NCI-H69 (cell line): ENCODE results near the gene UNC119B.
A peak's percentile ranks its signal among the peaks of the same experiment; 100 is the strongest.
"Not testable (repeated sequence)": the region's sequence is repeated elsewhere in the genome, so short reads cannot be mapped to it uniquely, and the experiment has no call there.

Experiments
- DNase-seq: peaks from one replicate; lab custom pipeline; 2025; lab: John Stamatoyannopoulos, UW

Gene UNC119B

DNA sequence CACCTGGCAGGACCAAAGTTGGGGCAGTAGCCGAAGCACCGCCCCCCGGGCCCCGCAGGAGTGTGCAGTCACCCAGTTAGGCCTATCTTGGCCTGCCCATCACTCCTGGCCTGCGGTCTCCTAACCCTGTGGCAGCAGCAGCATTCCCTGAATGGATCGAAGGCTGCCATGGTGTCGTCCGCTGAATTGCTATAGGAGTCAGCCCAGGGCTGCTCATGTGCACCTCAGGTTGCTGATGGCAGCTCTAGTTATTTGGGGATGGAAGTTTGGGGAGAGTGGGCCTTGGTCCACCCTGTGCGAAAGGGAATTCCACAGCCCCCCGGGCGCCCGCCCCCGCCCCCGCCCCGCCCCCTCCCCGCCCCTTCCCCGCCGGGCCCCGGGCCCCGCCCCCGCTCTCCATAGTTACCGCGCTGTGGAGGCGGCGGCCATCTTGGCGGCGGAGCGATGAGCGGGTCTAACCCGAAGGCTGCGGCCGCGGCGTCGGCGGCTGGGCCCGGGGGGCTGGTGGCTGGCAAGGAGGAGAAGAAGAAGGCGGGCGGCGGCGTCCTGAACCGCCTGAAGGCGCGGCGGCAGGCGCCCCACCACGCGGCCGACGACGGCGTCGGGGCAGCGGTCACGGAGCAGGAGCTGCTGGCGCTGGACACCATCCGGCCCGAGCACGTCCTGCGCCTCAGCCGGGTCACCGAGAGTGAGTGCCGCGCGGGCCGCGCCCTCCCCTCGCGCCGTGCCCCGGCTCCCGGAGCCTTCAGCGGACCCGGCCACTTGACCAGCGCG, at the start of gene UNC119B:
TSS of gene UNC119B (plus strand) at position 428 of the 774 bp plus-strand sequence. CDS start at position 445, 17 bp downstream.
- DNase-seq: peak; percentile 82

DNA sequence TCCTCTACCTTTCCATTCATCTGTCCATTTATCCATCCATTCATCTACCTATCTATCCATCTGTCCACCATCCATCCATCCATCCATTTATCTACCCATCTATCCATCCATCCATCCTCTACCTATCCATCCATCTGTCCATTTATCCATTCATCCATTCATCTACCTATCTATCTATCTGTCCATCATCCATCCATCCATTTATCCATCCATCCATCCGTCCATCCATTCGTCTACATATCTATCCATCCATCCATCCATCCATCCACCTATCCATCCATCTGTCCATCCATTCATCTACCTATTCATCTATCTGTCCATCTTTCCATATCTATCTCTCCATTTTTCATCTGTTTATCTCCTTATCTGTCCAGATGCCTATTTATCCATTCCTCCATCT, 48.8 kb upstream of the UNC119B start:
- no peak for DNase-seq

DNA sequence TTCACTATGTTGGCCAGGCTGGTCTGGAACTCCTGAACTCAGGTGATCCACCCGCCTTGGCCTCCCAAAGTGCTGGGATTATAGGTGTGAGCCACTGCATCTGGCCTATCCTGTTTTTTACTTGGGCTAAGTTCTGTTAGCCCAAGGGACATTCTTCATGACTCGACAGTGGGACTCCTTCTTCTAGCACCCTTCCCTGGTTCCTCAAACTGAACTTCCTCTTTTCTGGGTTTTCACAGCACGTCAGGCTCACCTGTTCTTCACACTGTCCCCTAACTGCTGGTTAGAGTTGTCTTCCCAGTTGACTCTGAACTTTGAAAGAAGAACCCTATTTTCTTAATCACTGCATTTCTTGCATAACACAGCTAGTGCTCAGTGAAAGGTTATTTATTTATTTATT, 47.4 kb upstream of the UNC119B start:
- DNase-seq: no peak

DNA sequence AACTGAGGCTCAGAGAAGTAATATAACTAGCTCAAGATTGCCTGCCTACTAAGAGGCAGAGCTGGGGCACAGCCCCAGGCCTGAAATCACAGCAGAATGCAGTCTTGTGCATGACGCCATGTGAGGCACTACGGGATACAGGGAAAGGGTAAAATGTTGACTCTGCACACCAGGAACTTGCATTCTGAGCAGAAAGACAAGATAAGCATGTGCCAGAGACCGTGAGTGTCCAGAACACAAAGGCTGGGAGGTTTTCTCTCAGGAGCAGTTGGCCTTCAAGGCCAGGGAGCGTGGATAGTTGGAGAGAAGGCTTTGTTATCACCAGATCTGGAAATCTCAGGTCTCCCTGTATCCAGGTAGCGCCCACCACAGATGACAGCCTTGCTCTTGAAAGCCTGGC, 46.5 kb upstream of the UNC119B start:
- no peak for DNase-seq

DNA sequence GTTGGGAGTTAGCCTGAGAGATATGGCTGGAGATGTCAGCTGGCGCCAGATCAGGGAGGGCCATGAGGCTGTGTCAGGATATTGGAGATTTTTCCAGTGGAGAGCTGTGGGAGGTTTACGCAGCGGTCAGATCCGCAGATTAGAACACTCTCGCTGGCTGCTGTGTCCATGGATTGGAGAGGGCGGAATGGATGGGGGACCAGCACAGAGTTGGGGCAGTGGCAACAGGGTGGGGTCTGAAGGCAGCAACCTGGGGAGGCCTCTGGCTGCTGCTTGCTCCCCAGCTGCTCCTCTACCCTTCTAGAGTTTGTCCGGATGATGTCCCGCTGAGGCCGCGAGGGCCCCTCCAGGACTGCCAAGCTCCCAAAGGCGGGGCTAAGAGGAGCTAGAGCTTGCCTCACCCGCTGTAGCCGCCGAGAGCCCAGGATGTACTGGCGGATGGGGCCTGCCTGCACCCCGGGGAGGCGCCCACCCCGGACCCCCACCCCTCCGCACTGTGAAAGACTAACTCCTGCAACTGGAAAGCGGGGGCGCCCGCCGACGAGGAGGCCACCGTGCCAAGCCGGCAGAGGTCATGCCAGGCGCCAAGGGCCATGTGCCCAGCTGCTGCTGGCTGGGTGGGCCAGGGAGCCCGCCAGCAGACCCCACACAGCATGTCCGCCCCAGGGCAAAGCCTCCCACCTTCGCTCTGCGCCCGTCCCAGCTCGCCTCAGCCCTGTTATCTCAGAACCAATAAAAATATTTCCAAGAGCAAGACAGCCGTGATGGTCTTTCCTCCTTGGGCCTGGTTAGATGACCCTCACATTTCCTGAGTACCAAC, 43.5 kb upstream of the UNC119B start:
- DNase-seq: no peak

DNA sequence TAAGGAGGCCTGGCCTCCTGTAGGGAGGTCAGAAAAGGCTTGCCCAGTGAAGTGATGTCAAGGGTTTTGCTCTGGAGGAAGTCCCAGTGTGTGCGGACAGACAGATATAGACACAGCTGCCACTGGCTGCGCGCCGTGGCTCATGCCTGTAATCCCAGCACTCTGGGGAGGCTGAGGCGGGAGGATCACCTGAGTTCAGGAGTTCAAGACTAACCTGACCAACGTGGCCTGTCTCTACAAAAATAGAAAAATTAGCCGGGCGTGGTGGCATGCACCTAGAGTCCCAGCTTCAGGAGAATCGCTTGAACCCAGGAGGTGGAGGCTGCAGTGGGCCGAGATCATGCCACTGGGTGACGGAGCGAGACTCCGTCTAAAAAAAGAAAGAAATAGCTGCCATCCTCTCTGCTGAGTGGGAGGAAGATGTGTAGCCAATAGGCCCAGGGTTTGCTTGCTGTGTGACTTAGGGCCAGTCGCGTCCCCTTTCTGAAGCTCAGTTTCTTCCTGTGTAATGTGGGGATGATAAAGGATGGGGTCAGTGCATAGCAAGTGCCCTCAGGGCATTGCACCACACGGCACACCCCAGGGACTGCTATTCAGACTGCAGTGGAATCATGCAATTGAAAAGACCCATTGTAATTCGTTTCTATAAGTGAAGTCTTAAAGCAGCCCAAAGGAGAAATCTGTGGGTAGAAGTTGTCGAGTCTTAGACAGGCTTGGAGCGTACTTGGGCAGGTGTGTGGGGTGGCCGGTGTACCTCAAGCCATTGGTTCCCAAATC, 42.0 kb upstream of the UNC119B start:
- DNase-seq: peak; percentile 17

DNA sequence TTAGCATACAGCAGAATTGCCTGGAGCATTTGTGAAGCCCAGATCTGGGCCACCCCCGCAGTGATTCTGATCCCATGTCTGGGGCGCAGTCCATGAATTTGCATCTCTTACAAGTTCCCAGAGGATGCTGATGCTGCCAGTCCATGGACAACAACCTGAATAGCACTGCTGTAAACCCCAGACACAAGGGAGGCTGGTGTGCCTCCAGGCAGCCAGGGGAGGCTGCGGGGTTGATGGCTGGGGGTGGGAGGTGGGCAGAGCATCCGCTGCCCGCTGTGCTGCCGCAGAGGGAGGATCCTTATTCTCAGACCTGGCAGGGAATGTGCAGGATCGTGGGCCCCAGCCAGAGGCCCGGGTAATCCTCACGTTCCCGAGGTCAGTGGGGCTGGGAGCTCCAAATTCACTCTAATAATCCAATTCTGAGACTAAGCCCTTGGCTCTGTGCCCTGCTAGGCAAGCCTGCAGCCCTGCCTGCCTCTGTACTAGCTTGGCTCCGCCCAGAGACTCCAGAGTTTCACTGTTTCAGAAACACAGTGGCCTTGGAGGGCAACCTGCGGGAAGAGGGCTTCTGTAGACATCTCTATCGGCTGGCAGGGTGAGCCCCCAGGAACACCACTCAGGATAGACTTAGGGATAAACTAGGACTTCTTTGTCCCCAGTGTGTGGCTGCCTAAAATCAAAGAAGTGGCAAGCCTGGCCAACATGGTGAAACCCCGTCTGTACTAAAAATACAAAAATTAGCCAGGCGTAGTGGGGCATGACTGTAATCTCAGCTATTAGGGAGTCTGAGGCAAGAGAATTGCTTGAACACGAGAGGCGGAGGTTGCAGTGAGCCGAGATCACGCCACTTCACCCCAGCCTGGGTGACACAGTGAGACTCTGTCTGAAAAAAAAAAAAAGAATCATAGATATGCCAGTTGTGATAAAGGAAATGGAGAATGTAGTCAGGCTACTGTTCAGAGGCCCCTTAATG, 41.1 kb upstream of the UNC119B start:
- peak; percentile 46 for DNase-seq

DNA sequence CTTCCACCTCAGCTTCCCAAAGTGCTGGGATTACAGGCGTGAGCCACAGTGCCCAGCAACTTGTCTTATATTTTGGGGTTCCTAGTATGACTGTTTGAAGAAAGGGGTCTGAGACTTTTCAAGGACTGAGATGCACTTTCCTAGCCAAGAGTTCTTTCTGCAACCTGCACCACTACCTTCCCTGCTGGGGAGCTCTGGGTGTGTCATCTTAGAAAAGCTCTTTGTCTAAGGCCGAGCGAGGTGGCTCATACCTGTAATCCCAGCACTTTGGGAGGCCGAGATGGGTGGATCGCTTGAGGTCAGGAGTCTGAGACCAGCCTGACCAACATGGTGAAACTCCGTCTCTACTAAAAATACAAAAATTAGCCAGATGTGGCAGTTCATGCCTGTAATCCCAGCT, 40.0 kb upstream of the UNC119B start:
- not testable (repeated sequence) for DNase-seq

DNA sequence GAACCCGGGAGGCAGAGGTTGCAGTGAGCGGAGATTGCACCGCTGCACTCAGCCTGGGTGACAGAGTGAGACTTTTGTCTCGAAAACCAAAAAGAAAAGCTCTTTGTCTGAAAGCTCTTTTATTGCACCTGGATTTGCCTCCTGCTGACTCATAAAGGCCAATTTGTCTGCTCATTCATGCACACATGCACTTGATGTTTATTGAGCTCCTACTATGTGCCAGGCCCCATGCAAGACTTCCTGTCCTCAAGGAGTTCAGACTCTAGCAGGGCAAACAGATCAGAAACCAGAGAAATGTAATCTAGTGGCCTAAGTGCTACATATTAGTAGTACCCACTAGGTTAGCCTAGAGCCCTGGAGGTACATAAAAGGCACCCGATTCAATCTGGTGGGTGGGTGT, 39.6 kb upstream of the UNC119B start:
- no peak for DNase-seq

DNA sequence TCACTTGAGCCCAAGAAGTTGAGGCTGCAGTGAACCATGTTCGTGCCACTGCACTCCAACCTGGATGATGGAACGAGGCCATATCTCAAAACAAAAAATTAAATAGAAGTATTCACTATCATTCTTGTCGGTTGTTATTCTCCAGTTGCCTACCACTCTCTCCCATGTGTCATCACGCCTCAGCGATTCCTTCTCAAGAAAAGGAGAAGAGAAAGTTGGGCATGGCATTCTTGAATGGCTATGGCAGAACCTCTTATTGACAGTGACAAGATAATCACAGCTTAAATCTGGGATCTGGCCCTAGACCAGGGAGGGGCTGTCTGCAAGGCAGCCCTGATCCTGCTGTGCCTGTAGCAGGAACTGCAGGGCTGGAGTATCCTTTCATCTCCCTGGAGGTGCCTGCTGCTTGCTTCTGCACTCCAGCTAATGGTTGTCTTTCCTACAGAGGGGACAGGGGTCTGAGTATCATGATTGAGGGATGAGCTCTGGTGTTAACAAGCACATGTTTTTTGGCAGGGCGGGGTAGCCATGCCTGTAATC, 36.1 kb upstream of the UNC119B start:
- no peak for DNase-seq

DNA sequence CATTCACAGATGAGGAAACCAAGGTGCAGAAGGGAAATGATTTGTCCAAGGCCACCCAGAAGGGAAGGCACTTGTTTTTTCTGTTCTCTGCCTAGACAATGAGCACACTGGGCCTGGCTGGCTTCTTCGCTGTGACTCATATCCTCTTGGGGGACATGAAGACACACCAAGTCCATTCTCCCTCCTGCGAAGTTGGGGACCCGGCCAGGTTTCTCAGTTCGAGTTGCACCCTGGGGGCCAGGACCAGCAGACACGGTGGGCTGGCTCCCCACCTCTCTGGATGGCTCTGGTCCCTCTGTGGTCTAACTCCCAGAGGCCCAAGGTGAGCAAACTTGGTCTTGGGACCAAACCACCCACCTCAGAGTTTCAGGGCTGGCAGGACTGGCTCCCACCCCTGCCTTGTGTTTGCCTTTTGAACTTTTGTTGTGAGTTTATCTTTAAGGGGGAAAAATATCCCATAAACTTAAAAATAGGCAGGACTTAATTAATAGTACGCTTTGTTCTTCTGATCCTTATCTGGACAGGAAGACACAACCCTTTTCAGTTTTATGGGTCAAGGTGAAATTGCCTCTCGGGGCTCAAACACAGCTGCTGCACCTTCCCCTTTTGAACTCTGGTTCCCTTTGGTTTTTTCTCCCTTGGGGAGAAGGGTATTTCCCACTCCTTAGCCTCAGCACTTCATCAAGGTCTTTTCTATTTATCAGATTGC, 32.3 kb upstream of the UNC119B start:
- no peak for DNase-seq

DNA sequence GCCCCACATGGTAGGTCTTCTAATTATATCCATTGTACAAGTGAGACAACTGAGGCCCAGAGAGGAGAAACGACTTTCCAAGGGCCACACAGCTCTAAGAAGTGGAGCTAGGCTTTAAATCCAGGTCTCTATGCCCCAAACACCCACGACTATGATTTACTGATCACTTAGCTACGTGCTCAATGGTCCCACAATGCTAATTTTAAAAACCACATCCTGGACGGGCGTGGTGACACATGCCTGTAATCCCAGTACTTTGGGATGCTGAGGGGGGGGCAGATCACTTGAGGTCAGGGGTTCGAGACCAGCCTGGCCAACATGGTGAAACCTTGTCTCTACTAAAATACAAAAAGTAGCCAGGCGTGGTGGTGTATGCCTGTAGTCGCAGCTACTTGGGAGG, 31.7 kb upstream of the UNC119B start:
- DNase-seq: no peak

DNA sequence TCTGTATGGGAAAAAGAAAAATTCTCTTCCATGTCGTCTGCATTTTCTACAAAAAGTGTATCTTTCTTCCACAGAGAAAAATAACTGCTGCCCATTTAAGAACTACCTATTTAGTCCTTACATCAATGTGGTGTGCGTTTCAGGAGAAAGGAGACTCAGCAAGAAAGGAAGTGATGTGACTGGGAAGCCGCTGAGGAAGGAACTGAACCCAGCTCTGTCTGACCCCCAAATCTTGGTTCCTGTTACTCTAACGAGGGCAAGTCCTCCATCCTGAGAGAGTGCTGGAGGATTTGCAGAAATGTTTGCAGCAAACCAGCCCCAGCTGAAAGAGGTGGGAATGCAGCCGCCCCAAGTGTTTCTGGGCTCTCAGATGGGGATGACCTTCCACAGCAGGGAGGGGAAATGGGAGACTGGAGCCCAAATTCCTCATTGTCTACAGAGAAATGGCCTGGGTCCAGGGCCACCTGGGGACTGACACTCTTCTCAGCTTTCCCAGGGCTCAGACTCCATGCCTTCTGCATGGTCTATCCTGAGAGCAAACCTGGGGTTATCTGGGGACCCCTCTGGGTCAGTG, 30.0 kb upstream of the UNC119B start:
- DNase-seq: peak; percentile 13

DNA sequence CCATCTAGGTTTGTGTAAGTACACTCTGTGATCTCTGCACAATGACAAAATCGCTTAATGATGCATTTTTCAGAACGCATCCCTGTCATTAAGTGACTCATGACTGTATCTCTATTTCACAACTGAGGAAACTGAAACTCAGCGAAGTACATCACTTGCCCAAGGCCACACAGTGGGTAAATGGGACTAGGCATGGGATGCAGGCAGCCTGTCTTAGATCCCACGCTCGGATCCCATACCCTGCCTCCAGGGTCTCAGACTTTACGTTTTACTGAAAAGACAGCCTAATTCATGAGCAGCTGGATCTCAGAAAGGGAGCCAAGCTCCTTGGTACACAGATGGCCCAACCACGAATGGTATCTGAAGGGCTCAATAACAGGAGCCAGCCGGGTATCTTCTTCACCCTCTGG, 25.7 kb upstream of the UNC119B start:
- DNase-seq: no peak

DNA sequence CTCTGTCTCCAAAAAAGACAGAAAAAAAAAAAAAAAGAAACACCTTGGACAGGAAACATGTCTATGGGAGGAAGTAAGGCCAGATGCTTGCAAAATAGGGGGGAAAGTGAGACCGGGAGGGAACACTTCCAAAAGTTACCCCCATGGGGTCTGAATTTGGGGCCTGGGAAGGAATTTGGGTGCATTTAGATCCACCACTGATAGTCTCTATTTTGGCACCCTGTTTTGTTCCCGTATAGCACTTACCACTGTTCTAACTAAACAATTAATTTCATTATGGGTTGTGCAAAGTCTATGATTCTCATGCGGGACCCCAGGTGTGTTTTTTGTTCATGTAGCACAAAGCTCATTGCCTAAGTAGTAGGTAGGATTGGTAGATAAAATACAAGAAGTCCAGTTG, 24.7 kb upstream of the UNC119B start:
- DNase-seq: no peak

DNA sequence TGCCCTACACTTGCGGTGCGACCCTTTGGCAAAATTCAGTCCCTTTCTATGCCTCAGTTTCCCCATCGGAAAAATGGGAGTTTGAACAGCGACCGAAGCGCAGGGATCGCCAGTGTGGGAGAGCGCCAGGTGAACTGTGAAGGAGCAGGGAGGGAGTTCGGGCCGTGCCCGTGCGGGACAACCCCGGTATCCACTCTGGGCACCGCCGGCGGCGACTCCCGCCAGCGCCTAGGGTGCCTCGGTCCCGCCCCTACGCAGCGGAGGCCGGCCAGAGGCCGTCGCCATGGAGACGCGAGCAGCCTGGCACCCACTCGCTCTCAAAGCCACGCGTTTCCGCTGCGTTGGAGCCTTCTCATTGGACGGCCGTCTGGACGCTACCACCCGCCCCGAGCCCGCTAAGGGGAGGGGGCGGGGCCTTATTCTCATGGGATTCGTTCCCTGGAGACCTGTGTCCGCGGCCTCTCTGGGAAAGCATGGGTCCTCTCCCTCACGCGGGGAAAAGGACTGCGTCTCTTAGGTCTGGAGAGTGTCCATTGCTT, 24.0 kb upstream of the UNC119B start:
- peak; percentile 99 for DNase-seq

DNA sequence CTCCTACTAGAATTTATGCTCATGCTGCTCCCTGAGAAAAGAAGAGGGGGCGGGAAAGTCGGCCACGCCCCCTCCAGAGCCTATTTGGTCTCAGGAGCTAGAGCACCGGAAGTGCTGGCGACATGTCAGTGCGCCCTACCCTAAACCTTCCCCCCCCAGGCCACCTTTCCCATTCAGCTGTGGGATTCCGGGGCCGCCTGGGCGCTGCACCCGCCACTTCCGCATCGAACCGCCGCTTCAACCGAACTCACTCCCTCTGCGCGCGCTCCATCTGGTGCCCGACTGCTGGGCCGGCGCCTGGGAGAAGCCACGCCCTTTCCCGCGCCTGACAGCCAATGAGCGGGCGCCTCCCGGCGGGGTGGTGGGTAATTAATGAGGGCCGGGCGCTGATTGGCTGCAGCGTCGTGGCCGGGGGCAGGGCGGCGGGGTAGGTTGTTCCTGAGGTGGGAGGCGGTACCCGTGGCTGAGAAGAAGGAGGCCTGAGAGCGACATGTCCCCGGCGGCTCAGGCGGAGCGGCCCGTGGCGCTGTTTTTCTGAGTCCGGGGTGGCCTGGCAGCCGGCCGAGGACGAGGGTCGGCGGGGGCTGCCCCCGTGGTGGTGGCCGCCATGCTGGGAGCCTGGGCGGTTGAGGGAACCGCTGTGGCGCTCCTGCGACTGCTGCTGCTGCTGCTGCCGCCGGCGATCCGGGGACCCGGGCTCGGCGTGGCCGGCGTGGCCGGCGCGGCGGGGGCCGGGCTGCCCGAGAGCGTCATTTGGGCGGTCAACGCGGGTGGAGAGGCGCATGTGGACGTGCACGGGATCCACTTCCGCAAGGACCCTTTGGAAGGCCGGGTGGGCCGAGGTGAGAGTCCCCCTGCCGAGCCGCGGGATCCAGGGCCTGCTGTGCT, 23.3 kb upstream of the UNC119B start, which contains the start of gene MLEC:
TSS of gene MLEC (plus strand) at position 460 of the 888 bp plus-strand sequence. CDS start at position 608, 148 bp downstream.
- peak; percentile 99 for DNase-seq

DNA sequence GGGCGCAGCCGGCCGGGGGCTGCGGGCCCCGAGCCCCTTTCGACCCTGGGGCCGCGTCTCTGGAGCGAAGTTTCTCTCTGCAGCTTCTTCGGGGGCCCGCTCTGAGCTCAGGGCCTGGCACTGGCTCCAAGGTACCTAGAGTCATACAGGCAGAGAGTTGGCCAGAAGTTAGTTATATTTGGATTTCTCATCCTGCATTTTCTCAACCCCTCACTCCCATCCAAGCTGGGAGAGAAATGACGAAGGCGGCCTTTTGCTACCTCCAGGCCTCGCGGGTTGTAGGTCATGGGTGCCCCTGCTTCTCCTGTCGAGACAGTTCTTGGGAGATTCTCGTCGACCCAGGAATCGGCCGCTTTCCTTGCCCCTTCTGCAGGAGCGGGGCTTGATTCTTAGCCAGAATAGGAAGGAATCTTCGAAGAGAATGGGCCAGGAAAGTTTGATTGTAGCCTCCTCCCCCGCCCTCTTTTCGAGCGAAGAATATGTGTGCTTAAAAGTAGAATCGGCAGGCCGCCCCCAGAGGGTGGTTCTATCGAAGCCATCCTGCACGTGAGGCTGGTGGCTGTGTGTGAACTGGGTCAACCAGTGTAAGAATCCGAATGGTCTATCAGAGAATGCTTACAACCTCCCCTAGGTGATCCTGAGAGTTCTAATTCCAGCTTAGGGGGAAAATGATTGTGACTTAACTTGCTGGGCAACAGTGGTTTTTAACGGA, 22.5 kb upstream of the UNC119B start:
- DNase-seq: peak; percentile 49
